ENCODE measurements around the gene HIVEP1. TPM values are rescaled to one million over a fixed set of nuclear protein-coding genes. Genes with fewer than 3 reads are reported as not detected.

HIVEP1 gene
- total RNA-seq, 1 donor from 2014 or later = 37.1 TPM

DNA sequence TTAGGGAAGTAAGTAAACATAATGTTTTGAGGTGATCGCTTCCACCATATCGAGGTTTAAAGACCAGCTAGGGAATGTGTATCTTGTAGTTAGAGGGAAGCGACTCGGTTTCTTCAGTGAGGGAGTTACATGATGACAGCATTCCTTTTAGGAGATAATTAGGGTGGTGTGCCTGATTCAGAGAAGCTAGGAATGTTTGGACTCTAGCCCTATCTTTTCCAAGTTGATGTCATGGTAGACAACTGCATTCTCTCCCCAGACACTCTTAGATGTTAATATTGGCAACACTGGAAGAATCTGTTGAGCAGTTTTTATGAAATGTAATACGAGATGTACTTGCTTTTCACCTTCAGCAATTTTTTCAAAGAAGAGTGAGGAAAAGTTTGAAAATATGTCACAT is 12.9 kb upstream of the HIVEP1 start:
- Mint-ChIP-seq H3K4me1 (ENCODE audit: low read depth, unreplicated experiment) (peaks cover 4% of the 10 kb centered on the region), H3K9me3 (ENCODE audit: unreplicated experiment) (no peaks in the 10 kb centered on the region), H3K4me3 (ENCODE audit: unreplicated experiment) (no peak overlapping the region), H3K36me3 (ENCODE audit: unreplicated experiment) (no peaks in the 10 kb centered on the region), H3K27ac (ENCODE audit: unreplicated experiment) (no peak overlapping the region), H3K27me3 (ENCODE audit: unreplicated experiment) (peaks cover 2% of the 10 kb centered on the region)
- DNase-seq = no peak
- TF ChIP-seq, protein P1, sequence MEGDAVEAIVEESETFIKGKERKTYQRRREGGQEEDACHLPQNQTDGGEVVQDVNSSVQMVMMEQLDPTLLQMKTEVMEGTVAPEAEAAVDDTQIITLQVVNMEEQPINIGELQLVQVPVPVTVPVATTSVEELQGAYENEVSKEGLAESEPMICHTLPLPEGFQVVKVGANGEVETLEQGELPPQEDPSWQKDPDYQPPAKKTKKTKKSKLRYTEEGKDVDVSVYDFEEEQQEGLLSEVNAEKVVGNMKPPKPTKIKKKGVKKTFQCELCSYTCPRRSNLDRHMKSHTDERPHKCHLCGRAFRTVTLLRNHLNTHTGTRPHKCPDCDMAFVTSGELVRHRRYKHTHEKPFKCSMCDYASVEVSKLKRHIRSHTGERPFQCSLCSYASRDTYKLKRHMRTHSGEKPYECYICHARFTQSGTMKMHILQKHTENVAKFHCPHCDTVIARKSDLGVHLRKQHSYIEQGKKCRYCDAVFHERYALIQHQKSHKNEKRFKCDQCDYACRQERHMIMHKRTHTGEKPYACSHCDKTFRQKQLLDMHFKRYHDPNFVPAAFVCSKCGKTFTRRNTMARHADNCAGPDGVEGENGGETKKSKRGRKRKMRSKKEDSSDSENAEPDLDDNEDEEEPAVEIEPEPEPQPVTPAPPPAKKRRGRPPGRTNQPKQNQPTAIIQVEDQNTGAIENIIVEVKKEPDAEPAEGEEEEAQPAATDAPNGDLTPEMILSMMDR (IDR thresholded peaks at IDR 0.05; ENCODE audit: partially characterized antibody, unreplicated experiment) = no peak

DNA sequence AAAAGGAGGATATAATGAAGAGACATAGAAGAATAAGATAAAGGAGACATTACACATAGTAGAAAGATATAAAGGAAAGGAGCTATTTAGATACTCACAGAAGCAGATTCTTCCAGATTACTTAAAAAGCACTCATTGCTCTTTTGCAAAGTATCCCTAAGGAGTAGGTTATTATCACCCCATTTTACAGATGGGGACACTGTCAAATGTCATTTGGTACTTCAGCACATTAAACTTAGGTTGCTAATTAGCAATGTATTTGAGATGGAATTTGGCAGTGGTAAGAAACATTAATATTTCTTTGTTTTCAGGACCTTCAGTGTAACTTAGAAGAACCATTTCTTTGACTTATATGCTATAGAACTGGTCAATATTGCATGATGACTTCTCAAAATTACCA is 11.9 kb upstream of the HIVEP1 start:
- peaks cover 4% of the 10 kb centered on the region for H3K4me1 Mint-ChIP-seq (ENCODE audit: low read depth, unreplicated experiment)
- H3K27ac Mint-ChIP-seq (ENCODE audit: unreplicated experiment) = peak overlapping the region; percentile 59
- H3K9me3 Mint-ChIP-seq (ENCODE audit: unreplicated experiment) = no peaks in the 10 kb centered on the region
- H3K27me3 Mint-ChIP-seq (ENCODE audit: unreplicated experiment) = peaks cover 2% of the 10 kb centered on the region
- TF ChIP-seq, protein P1 (IDR thresholded peaks at IDR 0.05; ENCODE audit: partially characterized antibody, unreplicated experiment) = no peak
- H3K4me3 Mint-ChIP-seq (ENCODE audit: unreplicated experiment) = no peak overlapping the region
- DNase-seq = no peak
- H3K36me3 Mint-ChIP-seq (ENCODE audit: unreplicated experiment) = no peaks in the 10 kb centered on the region

DNA sequence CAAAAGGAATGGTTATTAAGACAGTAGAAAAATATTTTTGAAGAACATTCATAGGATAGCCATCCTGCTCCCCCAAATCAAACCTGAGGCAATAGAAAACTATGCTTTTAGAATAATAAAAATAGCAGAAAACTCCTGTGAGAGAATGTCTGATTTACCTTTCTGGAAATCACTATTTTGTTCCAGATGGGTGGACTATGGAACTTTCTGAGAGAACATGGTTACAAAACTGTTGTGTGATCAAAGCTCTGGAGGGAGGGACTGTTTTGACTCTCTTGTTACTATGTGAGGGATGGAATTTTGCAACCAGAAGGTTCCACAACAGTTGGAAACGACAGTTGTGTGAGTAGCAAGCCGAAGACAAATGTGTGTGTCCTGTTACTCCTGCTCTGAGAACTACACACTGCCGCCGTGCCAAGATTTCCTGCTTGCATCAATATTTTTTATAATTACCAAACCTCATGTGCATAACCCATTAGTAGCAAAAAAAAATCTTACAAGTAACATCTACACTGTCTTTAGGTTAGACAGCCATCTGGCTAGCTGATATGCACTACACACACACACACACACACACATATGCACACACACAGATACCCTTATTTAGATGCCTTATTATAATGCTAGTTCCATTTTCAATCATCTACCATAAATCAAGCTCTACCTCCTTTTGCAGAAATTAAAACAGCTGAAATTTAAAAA is 11.0 kb upstream of the HIVEP1 start:
- Mint-ChIP-seq H3K4me1 (ENCODE audit: low read depth, unreplicated experiment) (peaks cover 4% of the 10 kb centered on the region), H3K27me3 (ENCODE audit: unreplicated experiment) (peaks cover 2% of the 10 kb centered on the region), H3K4me3 (ENCODE audit: unreplicated experiment) (no peak overlapping the region), H3K27ac (ENCODE audit: unreplicated experiment) (no peak overlapping the region), H3K9me3 (ENCODE audit: unreplicated experiment) (no peaks in the 10 kb centered on the region), H3K36me3 (ENCODE audit: unreplicated experiment) (no peaks in the 10 kb centered on the region)
- DNase-seq = no peak
- TF ChIP-seq, protein P1 (IDR thresholded peaks at IDR 0.05; ENCODE audit: partially characterized antibody, unreplicated experiment) = no peak

DNA sequence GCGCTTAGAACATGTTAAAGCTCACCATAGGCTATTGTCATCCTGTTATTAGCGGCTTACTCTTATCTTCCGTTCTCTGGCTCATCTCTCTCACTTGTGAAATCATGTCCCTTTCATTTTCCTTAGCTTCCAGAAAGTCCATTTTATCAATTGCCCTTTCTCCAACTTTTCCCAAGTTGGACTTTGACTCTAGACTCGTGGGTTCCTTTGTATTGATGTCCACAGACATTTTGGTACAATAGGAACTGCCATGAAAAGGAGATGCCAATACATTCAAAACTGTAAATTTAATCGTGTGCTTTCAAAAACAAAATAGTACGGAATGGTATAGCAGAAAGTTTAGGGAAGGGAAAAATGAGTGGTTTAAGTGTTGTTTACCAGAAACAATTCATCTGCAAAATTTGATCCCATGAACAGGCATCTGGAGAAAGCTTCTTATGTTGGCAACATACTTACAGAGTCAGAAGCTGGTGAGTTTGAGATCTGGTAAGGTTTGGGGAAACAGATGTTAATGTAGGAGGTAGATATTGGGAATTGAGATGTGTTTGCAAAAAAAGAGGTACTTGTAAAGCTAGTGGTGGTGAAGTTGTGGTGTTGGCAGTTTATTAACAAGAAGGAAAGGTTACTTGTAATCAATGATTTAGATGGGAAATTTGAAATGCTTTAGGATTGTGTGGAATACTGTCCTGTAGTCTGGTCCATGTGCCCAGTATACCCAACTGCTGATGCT is 10.2 kb upstream of the HIVEP1 start:
- TF ChIP-seq, protein P1 (IDR thresholded peaks at IDR 0.05; ENCODE audit: partially characterized antibody, unreplicated experiment) = no peak
- Mint-ChIP-seq H3K4me3 (ENCODE audit: unreplicated experiment) (no peak overlapping the region), H3K27me3 (ENCODE audit: unreplicated experiment) (peaks cover 2% of the 10 kb centered on the region), H3K9me3 (ENCODE audit: unreplicated experiment) (no peaks in the 10 kb centered on the region), H3K27ac (ENCODE audit: unreplicated experiment) (no peak overlapping the region), H3K4me1 (ENCODE audit: low read depth, unreplicated experiment) (peaks cover 7% of the 10 kb centered on the region), H3K36me3 (ENCODE audit: unreplicated experiment) (no peaks in the 10 kb centered on the region)
- no peak for DNase-seq

DNA sequence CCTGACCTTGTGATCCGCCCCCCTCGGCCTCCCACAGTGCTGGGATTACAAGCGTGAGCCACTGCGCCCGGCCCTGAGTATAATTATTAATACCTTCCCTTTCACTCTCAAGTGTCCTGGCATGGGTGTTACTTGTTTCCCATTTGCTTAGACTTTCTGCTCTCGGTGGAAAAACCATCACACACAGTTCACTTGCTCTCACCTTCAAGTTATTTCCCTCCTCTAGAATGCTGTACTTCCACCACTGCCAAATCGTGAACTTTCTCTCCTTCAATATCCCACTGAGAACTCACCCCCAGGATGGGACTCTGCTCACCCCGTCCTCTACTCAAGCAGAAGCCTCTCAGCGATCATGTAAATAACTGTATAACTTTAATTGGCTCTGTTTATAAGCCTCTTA is 4.6 kb upstream of the HIVEP1 start:
- TF ChIP-seq, protein P1 (IDR thresholded peaks at IDR 0.05; ENCODE audit: partially characterized antibody, unreplicated experiment) = no peak
- H3K4me3 Mint-ChIP-seq (ENCODE audit: unreplicated experiment) = peak overlapping the region; percentile 1
- peaks cover 9% of the 10 kb centered on the region for H3K9me3 Mint-ChIP-seq (ENCODE audit: unreplicated experiment)
- H3K27ac Mint-ChIP-seq (ENCODE audit: unreplicated experiment) = no peak overlapping the region
- H3K27me3 Mint-ChIP-seq (ENCODE audit: unreplicated experiment) = peaks cover 5% of the 10 kb centered on the region
- no peaks in the 10 kb centered on the region for H3K36me3 Mint-ChIP-seq (ENCODE audit: unreplicated experiment)
- DNase-seq = no peak
- peaks cover 23% of the 10 kb centered on the region for H3K4me1 Mint-ChIP-seq (ENCODE audit: low read depth, unreplicated experiment)
